B cell (primary cell): ENCODE measurements around the gene CYP1B1. TPM values are rescaled to one million over a fixed set of nuclear protein-coding genes. Genes with fewer than 3 reads are reported as not detected.

Source experiments
- ATAC-seq: fragments of 200-7000 bp; cut with Tn5 transposase; one replicate; pipeline ENCODE4 v1.10.0; 2021; ENCODE audit warnings: low read depth, mild to moderate bottlenecking, moderate number of reproducible peaks, moderate library complexity
- CTCF ChIA-PET: fragments of 350-600 bp; sonication (Branson Sonifier 250); formaldehyde crosslinking; loops from one replicate; lab custom pipeline; 2021; ENCODE audit warnings: antibody characterized with exemption, inconsistent platforms; lab: Charles Lee
- POLR2A ChIA-PET: fragments of 350-600 bp; sonication (Branson Sonifier 250); formaldehyde crosslinking; loops from one replicate; lab custom pipeline; 2021; ENCODE audit warnings: antibody characterized with exemption; lab: Charles Lee
- DNase-seq: peaks from one replicate; pipeline ENCODE4 v3.0.0; 2013
- H2AFZ ChIP-seq: 2 replicates; pipeline ENCODE4 v1.6.1; 2012; ENCODE audit warnings: mild to moderate bottlenecking, low read depth, low read length; ENCODE audit not compliant: insufficient read depth, poor library complexity, severe bottlenecking
- H3K27ac ChIP-seq, 2 donors: 1 replicate in 1 of 2; 2 replicates in 1 of 2; pipeline ENCODE4 v1.5.1; 2012 to 2013; ENCODE audit warnings: low read length in 2 of 2, mild to moderate bottlenecking in 2 of 2, moderate library complexity in 1 of 2
- H3K27me3 ChIP-seq, 4 experiments: fragments of 200-600 bp in 1 of 4; sonication (generic) in 1 of 4; replicated peaks in 1 of 4; 1 replicate in 2 of 4; 2 replicates in 2 of 4; pipeline versions ENCODE4 v1.6.1 to v1.7.0; 2013 to 2016; ENCODE audit warnings: low read length in 3 of 4, mild to moderate bottlenecking in 2 of 4, mixed read lengths in 1 of 4, moderate library complexity in 1 of 4; ENCODE audit not compliant: insufficient read depth in 4 of 4, control insufficient read depth in 3 of 4; ENCODE audit errors: control extremely low read depth in 1 of 4
- H3K36me3 ChIP-seq, 2 experiments: replicated peaks in 1 of 2; 1 replicate in 1 of 2; 2 replicates in 1 of 2; pipeline versions ENCODE4 v1.6.1 to v1.7.1; 2013; ENCODE audit warnings: low read length in 1 of 2; ENCODE audit not compliant: insufficient read depth in 2 of 2, control insufficient read depth in 1 of 2; ENCODE audit errors: control extremely low read depth in 1 of 2, extremely low read depth in 1 of 2
- H3K4me1 ChIP-seq, 2 donors: fragments of 200-600 bp in 1 of 2; sonication (generic) in 1 of 2; 1 replicate in 1 of 2; 2 replicates in 1 of 2; pipeline versions ENCODE4 v1.5.1 to v1.6.1; 2013 to 2017; ENCODE audit warnings: low read length in 2 of 2; ENCODE audit not compliant: control insufficient read depth in 2 of 2, insufficient read depth in 2 of 2
- H3K4me2 ChIP-seq: replicated peaks from 2 replicates; pipeline ENCODE3; 2012; ENCODE audit warnings: mild to moderate bottlenecking, low read depth, low read length; ENCODE audit not compliant: poor library complexity, severe bottlenecking
- H3K4me3 ChIP-seq, 5 experiments: fragments of 200-600 bp in 1 of 5; sonication (generic) in 1 of 5; 1 replicate in 3 of 5; 2 replicates in 2 of 5; pipeline versions ENCODE4 v1.5.1 to v1.7.0; 2011 to 2016; ENCODE audit warnings: low read length in 4 of 5, mild to moderate bottlenecking in 4 of 5, low read depth in 2 of 5, control low read depth in 1 of 5, moderate library complexity in 1 of 5; ENCODE audit not compliant: insufficient read depth in 1 of 5; ENCODE audit errors: control extremely low read depth in 1 of 5, extremely low read depth in 1 of 5
- H3K79me2 ChIP-seq: fragments of 200-600 bp; sonication (generic); one replicate; pipeline ENCODE4 v1.6.0; 2016; ENCODE audit warnings: low read length; ENCODE audit not compliant: control insufficient read depth, insufficient read depth
- H3K9ac ChIP-seq: fragments of 200-600 bp; sonication (generic); 2 replicates; pipeline ENCODE4 v1.6.1; 2017; ENCODE audit warnings: mild to moderate bottlenecking, low read length, moderate library complexity
- H3K9me3 ChIP-seq, 3 donors: one replicate each; pipeline versions ENCODE4 v1.6.1 to v1.7.1; 2013; ENCODE audit warnings: low read length in 2 of 3; ENCODE audit not compliant: control insufficient read depth in 2 of 3, insufficient read depth in 1 of 3; ENCODE audit errors: control extremely low read depth in 1 of 3
- H4K20me1 ChIP-seq: 2 replicates; pipeline ENCODE4 v1.6.0; 2012; ENCODE audit warnings: mild to moderate bottlenecking, low read length; ENCODE audit not compliant: insufficient read depth, control insufficient read depth, poor library complexity, severe bottlenecking
- H3K27ac Mint-ChIP-seq: one replicate; pipeline ENCODE4 v1.8.0; 2021; ENCODE audit warnings: mixed read lengths
- H3K27me3 Mint-ChIP-seq: one replicate; pipeline ENCODE4 v1.8.0; 2021; ENCODE audit warnings: mixed read lengths
- H3K4me1 Mint-ChIP-seq: one replicate; pipeline ENCODE4 v1.8.0; 2021; ENCODE audit warnings: mixed read lengths
- H3K4me3 Mint-ChIP-seq: one replicate; pipeline ENCODE4 v1.8.0; 2021; ENCODE audit warnings: mixed read lengths
- H3K9me3 Mint-ChIP-seq: one replicate; pipeline ENCODE4 v1.8.0; 2022; ENCODE audit warnings: mixed read lengths; ENCODE audit not compliant: insufficient read depth
- EZH2 ChIP-seq: IDR thresholded peaks from 2 replicates; pipeline ENCODE4 v1.6.1; 2012; ENCODE audit warnings: borderline replicate concordance, low read depth, mild to moderate bottlenecking, moderate library complexity, low read length; ENCODE audit not compliant: insufficient read depth, poor library complexity, severe bottlenecking
- WGBS: methylation state at CpG from one replicate; pipeline ENCODE4 v1.1.5; 2013; ENCODE audit warnings: missing lambda C conversion rate; ENCODE audit not compliant: insufficient coverage; 5-methylcytosine and 5-hydroxymethylcytosine counted together
- intact Hi-C: fragments of 100-400 bp; cut with micrococcal nuclease; formaldehyde crosslinking; loops from one replicate; pipeline ENCODE4 v1.10.0; 2022
- polyA plus RNA-seq: library from polyadenylated mRNA; depleted of rRNA; stranded (reverse); fragments of >200 nt; gene quantifications from 2 replicates; pipeline ENCODE4 v1.2.3, GENCODE V29; 2012
- total RNA-seq, 2 donors: library from RNA; stranded (reverse); fragments of 120-200 nt in 1 of 2; gene quantifications; 1 replicate in 1 of 2; 2 replicates in 1 of 2; pipeline versions ENCODE4 v1.2.3 to v1.2.4, GENCODE V29; 2013 to 2022
- TF ChIP-seq, protein P1 (sequence below): fragments of 200-600 bp; IDR thresholded peaks from one replicate; pipeline ENCODE4 v1.8.0; 2022; ENCODE audit warnings: antibody characterized with exemption, mild to moderate bottlenecking

Gene CYP1B1
- total and polyA plus RNA-seq, 2 donors (not counting 1 experiment from before 2014, with no cell fraction given): 0.31 to 0.89 TPM

- intact Hi-C loops: no loop called here
- H3K27ac Mint-ChIP-seq: no peak overlapping the region
- WGBS: 8% methylated on average over 4 of the region's 11 CpGs
- TF ChIP-seq, protein P1, sequence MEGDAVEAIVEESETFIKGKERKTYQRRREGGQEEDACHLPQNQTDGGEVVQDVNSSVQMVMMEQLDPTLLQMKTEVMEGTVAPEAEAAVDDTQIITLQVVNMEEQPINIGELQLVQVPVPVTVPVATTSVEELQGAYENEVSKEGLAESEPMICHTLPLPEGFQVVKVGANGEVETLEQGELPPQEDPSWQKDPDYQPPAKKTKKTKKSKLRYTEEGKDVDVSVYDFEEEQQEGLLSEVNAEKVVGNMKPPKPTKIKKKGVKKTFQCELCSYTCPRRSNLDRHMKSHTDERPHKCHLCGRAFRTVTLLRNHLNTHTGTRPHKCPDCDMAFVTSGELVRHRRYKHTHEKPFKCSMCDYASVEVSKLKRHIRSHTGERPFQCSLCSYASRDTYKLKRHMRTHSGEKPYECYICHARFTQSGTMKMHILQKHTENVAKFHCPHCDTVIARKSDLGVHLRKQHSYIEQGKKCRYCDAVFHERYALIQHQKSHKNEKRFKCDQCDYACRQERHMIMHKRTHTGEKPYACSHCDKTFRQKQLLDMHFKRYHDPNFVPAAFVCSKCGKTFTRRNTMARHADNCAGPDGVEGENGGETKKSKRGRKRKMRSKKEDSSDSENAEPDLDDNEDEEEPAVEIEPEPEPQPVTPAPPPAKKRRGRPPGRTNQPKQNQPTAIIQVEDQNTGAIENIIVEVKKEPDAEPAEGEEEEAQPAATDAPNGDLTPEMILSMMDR: no peak
- no peak for TF ChIP-seq EZH2
- peaks cover 67% of the 10 kb centered on the region for H3K27me3 Mint-ChIP-seq
- ATAC-seq: no peak
- peaks cover 6% of the 10 kb centered on the region for H3K9me3 Mint-ChIP-seq
- no peaks in the 10 kb centered on the region for H3K36me3 ChIP-seq
- peaks cover 0 to 42% (median 38%) of the 10 kb centered on the region in 4 experiments for H3K27me3 ChIP-seq
- ChIA-PET CTCF (no interaction called here), POLR2A (no interaction called here)
- no peak overlapping the region for H2AFZ ChIP-seq
- no peaks in the 10 kb centered on the region for H3K79me2 ChIP-seq
- H3K4me2 ChIP-seq: peak overlapping the region; percentile 43
- no peak overlapping the region for H3K27ac ChIP-seq
- H3K4me3 ChIP-seq: no peak overlapping the region
- peak overlapping the region; percentile 25 for H3K9ac ChIP-seq
- DNase-seq: no peak
- H4K20me1 ChIP-seq: no peaks in the 10 kb centered on the region
- peaks cover 12% of the 10 kb centered on the region for H3K4me1 Mint-ChIP-seq
- peaks cover 12 to 17% of the 10 kb centered on the region in 2 donors for H3K4me1 ChIP-seq
- peaks cover 0 to 5% (median 2%) of the 10 kb centered on the region in 3 donors for H3K9me3 ChIP-seq
- H3K4me3 Mint-ChIP-seq: peak overlapping the region; percentile 21
Measured at GRCh38 chr2:38098421-38099098, 22.6 kb upstream of the CYP1B1 start.

DNA sequence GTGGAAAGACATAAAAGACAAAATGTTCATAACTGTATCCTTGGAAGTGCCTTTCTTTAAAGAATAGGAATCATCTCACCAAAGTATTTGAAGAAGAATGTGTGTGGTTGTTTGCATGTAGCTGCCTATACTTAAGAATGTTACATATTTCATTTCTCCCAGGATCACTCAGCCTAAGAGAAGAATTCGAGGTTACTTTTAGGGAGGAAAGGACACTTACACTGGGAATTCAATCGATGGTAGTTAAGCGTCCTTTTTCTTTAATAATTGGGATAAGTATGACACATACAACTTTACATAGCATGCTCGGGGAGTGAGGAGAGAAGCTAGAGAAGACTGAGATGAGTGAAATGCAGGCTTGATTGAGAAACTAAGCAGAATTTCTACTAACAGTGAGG lies 22.0 kb upstream of the CYP1B1 start:
- H3K9me3 Mint-ChIP-seq: peaks cover 3% of the 10 kb centered on the region
- TF ChIP-seq, protein P1: no peak
- no peak for TF ChIP-seq EZH2
- peaks cover 12 to 17% of the 10 kb centered on the region in 2 donors for H3K4me1 ChIP-seq
- CTCF ChIA-PET: no interaction called here
- H3K4me3 ChIP-seq: no peak overlapping the region
- no peak overlapping the region for H3K27ac ChIP-seq
- peak overlapping the region; percentile 43 for H3K4me2 ChIP-seq
- DNase-seq: no peak
- ATAC-seq: no peak
- peaks cover 12% of the 10 kb centered on the region for H3K4me1 Mint-ChIP-seq
- H3K27me3 Mint-ChIP-seq: peaks cover 64% of the 10 kb centered on the region
- peaks cover 0 to 42% (median 38%) of the 10 kb centered on the region in 4 experiments for H3K27me3 ChIP-seq
- H3K79me2 ChIP-seq: no peaks in the 10 kb centered on the region
- peak overlapping the region; percentile 25 for H3K9ac ChIP-seq
- intact Hi-C loops: no loop called here
- H2AFZ ChIP-seq: no peak overlapping the region
- peaks cover 0 to 5% (median 2%) of the 10 kb centered on the region in 3 donors for H3K9me3 ChIP-seq
- POLR2A ChIA-PET: no interaction called here
- H3K27ac Mint-ChIP-seq: no peak overlapping the region
- no peaks in the 10 kb centered on the region for H3K36me3 ChIP-seq
- H4K20me1 ChIP-seq: no peaks in the 10 kb centered on the region
- WGBS: no CpG with 5 or more reads among the region's 4 CpGs
- peak overlapping the region; percentile 21 for H3K4me3 Mint-ChIP-seq
